Uterus (tissue), 4 donors: Measurements from ENCODE around the gene DDX56. TPM values are rescaled to one million over a fixed set of nuclear protein-coding genes. Genes with fewer than 3 reads are reported as not detected.
A peak's percentile ranks its signal among the peaks of the same experiment; 100 is the strongest.

ENCODE experiments used
- DNase-seq, 2 donors: peaks; one replicate each; pipeline ENCODE4 v3.0.0-alpha.2; 2019 to 2020
- H3K27ac ChIP-seq, 2 donors: fragments of 200-600 bp; sonication (generic); 1 replicate in 1 of 2; 2 replicates in 1 of 2; pipeline ENCODE4 v1.5.1; 2016 to 2018
- H3K27me3 ChIP-seq, 2 donors: fragments of 200-600 bp; sonication (generic); one replicate each; pipeline ENCODE4 v1.5.1; 2018 to 2019; ENCODE audit warnings: control low read depth in 1 of 2
- H3K36me3 ChIP-seq, 2 donors: fragments of 200-600 bp; sonication (generic); one replicate each; pipeline ENCODE4 v1.5.1; 2019; ENCODE audit warnings: control low read depth in 1 of 2
- H3K4me1 ChIP-seq, 2 donors: fragments of 200-600 bp; sonication (generic); one replicate each; pipeline ENCODE4 v1.5.1; 2018 to 2019; ENCODE audit warnings: control low read depth in 1 of 2
- H3K4me3 ChIP-seq, 2 donors: fragments of 200-600 bp; sonication (generic); 1 replicate in 1 of 2; 2 replicates in 1 of 2; pipeline ENCODE4 v1.5.1; 2018 to 2019; ENCODE audit warnings: mild to moderate bottlenecking in 1 of 2
- H3K9me3 ChIP-seq, 2 donors: fragments of 200-600 bp; sonication (generic); one replicate each; pipeline ENCODE4 v1.5.1; 2019; ENCODE audit warnings: control low read depth in 1 of 2
- POLR2A ChIP-seq, 2 donors: fragments of 450-650 bp; IDR thresholded peaks; one replicate each; pipeline ENCODE4 v1.6.1; 2016; ENCODE audit warnings: antibody characterized with exemption in 2 of 2, mild to moderate bottlenecking in 1 of 2, moderate library complexity in 1 of 2
- intact Hi-C: fragments of 100-400 bp; cut with DNase I; formaldehyde crosslinking; loops from one replicate; pipeline ENCODE4 v1.15.1; 2023; ENCODE audit warnings: low total_unique reads
- total RNA-seq, 4 donors: library from RNA; depleted of rRNA in 3 of 4; stranded (reverse); fragments of >200 nt in 3 of 4; gene quantifications; one replicate each; pipeline versions ENCODE4 v1.1.0 to v1.2.4, GENCODE V29; 2014 to 2023
- TF ChIP-seq, protein P1 (sequence below), 4 experiments: fragments of 200-600 bp in 2 of 4; fragments of 450-650 bp in 2 of 4; sonication (generic) in 2 of 4; IDR thresholded peaks; one replicate each; pipeline ENCODE4 v1.5.1; 2016 to 2019; ENCODE audit warnings: antibody characterized with exemption in 4 of 4, mild to moderate bottlenecking in 2 of 4, moderate library complexity in 1 of 4
- donor health status: DM: yes; HTN: yes; CAD: no.

The DDX56 gene
- total RNA-seq, 4 donors from 2014 or later, result 35.9 to 75.8 (median 45.2) TPM

DNA sequence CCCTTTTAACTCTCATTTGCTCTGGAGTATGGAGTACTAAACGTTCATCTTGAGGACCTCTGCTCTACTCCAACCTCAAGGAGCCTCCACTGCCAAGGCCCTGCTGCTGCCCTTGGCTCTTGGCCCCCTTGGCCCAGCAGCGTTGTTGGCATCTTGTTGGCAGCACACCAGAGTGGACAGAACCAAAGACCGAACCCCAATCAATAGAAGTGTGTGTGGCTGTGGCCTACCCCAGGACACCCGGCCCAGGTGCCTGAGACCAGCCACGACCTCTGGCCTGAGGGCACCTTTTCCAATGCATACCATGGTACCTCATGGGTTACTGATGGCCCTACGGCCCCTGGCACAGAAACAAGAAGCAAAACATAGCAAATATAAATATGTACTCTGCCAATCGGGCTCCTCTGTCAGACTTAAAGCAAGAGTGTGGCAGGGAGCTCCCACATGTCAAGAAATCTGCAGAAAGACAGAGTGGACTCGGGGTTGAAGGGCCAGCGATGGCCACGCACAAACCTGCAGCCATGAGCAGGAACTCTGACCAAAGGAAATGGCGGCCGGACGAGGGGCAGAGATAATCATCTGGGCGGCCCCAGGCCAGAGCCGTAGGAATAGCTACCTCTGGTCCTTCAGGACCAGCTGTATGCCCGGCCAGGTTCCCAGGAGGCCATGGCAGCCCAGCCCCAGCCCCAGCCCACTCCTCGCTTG, 35.5 kb downstream of the DDX56 start:
- H3K27me3 ChIP-seq, result no peaks in the 10 kb centered on the region

GRCh38 chr7:44537442-44537841, 36.3 kb downstream of the DDX56 start:
- intact Hi-C loops, result no loop called here
- no peaks in the 10 kb centered on the region for H3K27me3 ChIP-seq
- no peaks in the 10 kb centered on the region for H3K36me3 ChIP-seq
- H3K27ac ChIP-seq, result no peak overlapping the region
- no peak for TF ChIP-seq POLR2A (IDR thresholded peaks at IDR 0.05)
- TF ChIP-seq, protein P1, sequence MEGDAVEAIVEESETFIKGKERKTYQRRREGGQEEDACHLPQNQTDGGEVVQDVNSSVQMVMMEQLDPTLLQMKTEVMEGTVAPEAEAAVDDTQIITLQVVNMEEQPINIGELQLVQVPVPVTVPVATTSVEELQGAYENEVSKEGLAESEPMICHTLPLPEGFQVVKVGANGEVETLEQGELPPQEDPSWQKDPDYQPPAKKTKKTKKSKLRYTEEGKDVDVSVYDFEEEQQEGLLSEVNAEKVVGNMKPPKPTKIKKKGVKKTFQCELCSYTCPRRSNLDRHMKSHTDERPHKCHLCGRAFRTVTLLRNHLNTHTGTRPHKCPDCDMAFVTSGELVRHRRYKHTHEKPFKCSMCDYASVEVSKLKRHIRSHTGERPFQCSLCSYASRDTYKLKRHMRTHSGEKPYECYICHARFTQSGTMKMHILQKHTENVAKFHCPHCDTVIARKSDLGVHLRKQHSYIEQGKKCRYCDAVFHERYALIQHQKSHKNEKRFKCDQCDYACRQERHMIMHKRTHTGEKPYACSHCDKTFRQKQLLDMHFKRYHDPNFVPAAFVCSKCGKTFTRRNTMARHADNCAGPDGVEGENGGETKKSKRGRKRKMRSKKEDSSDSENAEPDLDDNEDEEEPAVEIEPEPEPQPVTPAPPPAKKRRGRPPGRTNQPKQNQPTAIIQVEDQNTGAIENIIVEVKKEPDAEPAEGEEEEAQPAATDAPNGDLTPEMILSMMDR (IDR thresholded peaks at IDR 0.05), result no peak
- no peak overlapping the region for H3K4me3 ChIP-seq
- DNase-seq, result no peak
- no peaks in the 10 kb centered on the region for H3K4me1 ChIP-seq
- H3K9me3 ChIP-seq, result no peaks in the 10 kb centered on the region

More for the DNA sequence above, 35.5 kb downstream of the DDX56 start:
- TF ChIP-seq, protein P1 (IDR thresholded peaks at IDR 0.05), result no peak
- no peak for TF ChIP-seq POLR2A (IDR thresholded peaks at IDR 0.05)
- H3K36me3 ChIP-seq, result no peaks in the 10 kb centered on the region
- DNase-seq, result no peak
- H3K4me1 ChIP-seq, result no peaks in the 10 kb centered on the region
- no peak overlapping the region for H3K4me3 ChIP-seq
- intact Hi-C loops, result no loop called here
- no peak overlapping the region for H3K27ac ChIP-seq
- no peaks in the 10 kb centered on the region for H3K9me3 ChIP-seq

- Histone ChIP-seq H3K36me3 (no peaks in the 10 kb centered on the region), H3K4me1 (no peaks in the 10 kb centered on the region), H3K4me3 (no peak overlapping the region), H3K27me3 (no peaks in the 10 kb centered on the region), H3K9me3 (no peaks in the 10 kb centered on the region), H3K27ac (no peak overlapping the region)
- DNase-seq, result no peak
- no peak for TF ChIP-seq POLR2A (IDR thresholded peaks at IDR 0.05)
- TF ChIP-seq, protein P1 (IDR thresholded peaks at IDR 0.05), result no peak
- intact Hi-C loops, result no loop called here
These were observed 37.6 kb downstream of the DDX56 start for GRCh38 chr7:44536090-44536489.

DNA sequence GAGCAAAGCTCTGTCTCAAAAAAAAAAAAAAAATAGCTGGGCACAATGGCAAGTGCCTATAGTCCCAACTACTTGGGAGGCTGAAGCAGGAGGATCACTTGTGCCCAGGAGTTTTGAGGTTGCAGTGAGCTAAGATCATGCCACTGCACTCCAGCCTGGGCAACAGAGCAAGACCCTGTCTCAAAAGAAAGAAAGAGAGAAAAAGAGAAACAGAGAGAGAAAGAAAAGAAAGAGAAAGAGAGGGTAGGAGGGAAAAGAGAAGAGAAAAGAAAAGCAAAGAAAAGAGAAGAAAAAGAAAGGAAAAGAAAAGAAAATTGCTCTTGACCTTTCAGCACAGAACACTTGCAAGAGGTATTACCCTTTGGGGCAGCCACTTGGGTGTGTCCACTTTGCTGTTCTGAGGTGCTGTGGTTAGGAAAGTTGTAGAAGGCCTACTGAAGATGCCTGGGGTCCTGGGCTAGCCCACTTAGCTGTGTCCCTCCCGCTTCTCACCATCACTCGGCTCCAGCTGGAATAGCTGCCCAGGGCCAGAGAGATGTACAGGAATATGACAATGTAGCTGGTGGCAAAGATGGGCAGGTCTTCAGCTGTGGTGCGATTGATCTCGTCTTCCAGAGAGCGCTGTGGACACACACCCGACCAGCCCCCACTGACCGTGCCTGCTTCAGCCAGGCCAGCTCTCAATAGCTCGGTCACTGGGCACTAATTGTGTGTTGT, 38.2 kb downstream of the DDX56 start:
- intact Hi-C loops, result no loop called here
- no peak overlapping the region for H3K27ac ChIP-seq
- H3K4me1 ChIP-seq, result no peaks in the 10 kb centered on the region
- H3K36me3 ChIP-seq, result no peaks in the 10 kb centered on the region
- H3K27me3 ChIP-seq, result no peaks in the 10 kb centered on the region
- H3K9me3 ChIP-seq, result no peaks in the 10 kb centered on the region
- no peak overlapping the region for H3K4me3 ChIP-seq
- DNase-seq, result no peak
- TF ChIP-seq POLR2A (IDR thresholded peaks at IDR 0.05), result no peak
- TF ChIP-seq, protein P1 (IDR thresholded peaks at IDR 0.05), result no peak

GRCh38 chr7:44534501-44534900, 39.2 kb downstream of the DDX56 start:
- Histone ChIP-seq H3K27ac (no peak overlapping the region), H3K9me3 (no peaks in the 10 kb centered on the region), H3K27me3 (no peaks in the 10 kb centered on the region), H3K4me1 (no peaks in the 10 kb centered on the region), H3K36me3 (no peaks in the 10 kb centered on the region), H3K4me3 (no peak overlapping the region)
- no peak for DNase-seq
- intact Hi-C loops, result no loop called here
- TF ChIP-seq, protein P1 (IDR thresholded peaks at IDR 0.05), result peak in 1 of 4 experiments; percentile 20
- TF ChIP-seq POLR2A (IDR thresholded peaks at IDR 0.05), result no peak
